ENCODE data around the gene RIMBP2.

DNA sequence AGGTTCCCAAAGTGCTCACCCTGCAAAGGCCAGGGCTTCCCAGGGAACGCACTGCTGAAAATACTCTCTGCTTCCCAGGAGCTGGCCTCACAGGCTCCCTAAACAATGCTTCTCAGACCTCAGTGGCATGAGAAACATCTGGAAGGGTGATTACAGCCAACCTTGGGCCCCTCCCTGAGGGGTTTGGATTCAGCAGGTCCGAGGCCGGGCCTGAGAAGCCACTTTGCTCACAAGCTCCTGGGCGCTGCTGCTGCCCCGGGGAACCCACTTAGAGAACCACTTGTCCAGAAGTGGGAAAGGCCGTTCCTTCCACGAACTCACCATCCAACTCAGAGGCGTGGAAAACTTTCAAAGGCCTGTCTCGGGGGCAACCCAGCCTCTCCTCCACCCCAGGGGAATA lies 247.9 kb downstream of the RIMBP2 start:
- TF ChIP-seq POLR2A (IDR thresholded peaks at IDR 0.05; ENCODE audit: low read depth, low read length) (no peak), POLR2AphosphoS5 (IDR thresholded peaks at IDR 0.05; ENCODE audit: low read depth, low read length) (no peak), TAF1 (IDR thresholded peaks at IDR 0.05; ENCODE audit: borderline replicate concordance, low read depth, low read length) (no peak)

Measured in GM12892 (cell line).